ENCODE data around the gene RNF14.

The RNF14 gene

GRCh38 chr5:141934099-141934844 lies 34.6 kb upstream of the RNF14 start:
- H3K4me3 ChIP-seq (ENCODE audit: low read depth, low read length, poor library complexity, severe bottlenecking): no peak overlapping the region
- no peaks in the 10 kb centered on the region for H3K9me2 ChIP-seq (ENCODE audit: low read depth, low read length)
- no peaks in the 10 kb centered on the region for H3K79me2 ChIP-seq (ENCODE audit: insufficient read depth, low read length)
- H3F3A ChIP-seq (ENCODE audit: insufficient read depth, low read length): no peaks in the 10 kb centered on the region
- no peaks in the 10 kb centered on the region for H3K9me3 ChIP-seq (ENCODE audit: low read length)
- H3K4me2 ChIP-seq (ENCODE audit: low read length): no peak overlapping the region
- H3K27me3 ChIP-seq (ENCODE audit: insufficient read depth, low read length): no peaks in the 10 kb centered on the region
- TF ChIP-seq CTCF (IDR thresholded peaks at IDR 0.05; ENCODE audit: low read length): no peak
- TF ChIP-seq EZH2 (IDR thresholded peaks at IDR 0.05; ENCODE audit: borderline replicate concordance, low read length): no peak
- peaks cover 72% of the 10 kb centered on the region for H3K36me3 ChIP-seq (ENCODE audit: insufficient read depth, low read length)
- no peaks in the 10 kb centered on the region for H4K20me1 ChIP-seq (ENCODE audit: insufficient read depth, low read length)
- no peak overlapping the region for H3K27ac ChIP-seq (ENCODE audit: low read depth, low read length, poor library complexity, severe bottlenecking)
- H3K4me1 ChIP-seq (ENCODE audit: insufficient read depth, low read length, severe bottlenecking): no peaks in the 10 kb centered on the region
- H3K9ac ChIP-seq (ENCODE audit: low read length): no peak overlapping the region
- H2AFZ ChIP-seq (ENCODE audit: low read length): no peak overlapping the region

GRCh38 chr5:141935538-141935937 lies 33.4 kb upstream of the RNF14 start:
- Histone ChIP-seq H3K4me2 (ENCODE audit: low read length) (no peak overlapping the region), H3K36me3 (ENCODE audit: insufficient read depth, low read length) (peaks cover 67% of the 10 kb centered on the region), H3K79me2 (ENCODE audit: insufficient read depth, low read length) (no peaks in the 10 kb centered on the region), H3K9me2 (ENCODE audit: low read depth, low read length) (no peaks in the 10 kb centered on the region), H3K9ac (ENCODE audit: low read length) (no peak overlapping the region), H3K4me3 (ENCODE audit: low read depth, low read length, poor library complexity, severe bottlenecking) (no peak overlapping the region), H4K20me1 (ENCODE audit: insufficient read depth, low read length) (no peaks in the 10 kb centered on the region), H3K9me3 (ENCODE audit: low read length) (no peaks in the 10 kb centered on the region), H3K4me1 (ENCODE audit: insufficient read depth, low read length, severe bottlenecking) (no peaks in the 10 kb centered on the region), H2AFZ (ENCODE audit: low read length) (no peak overlapping the region), H3K27ac (ENCODE audit: low read depth, low read length, poor library complexity, severe bottlenecking) (no peak overlapping the region), H3F3A (ENCODE audit: insufficient read depth, low read length) (no peaks in the 10 kb centered on the region), H3K27me3 (ENCODE audit: insufficient read depth, low read length) (no peaks in the 10 kb centered on the region)
- no peak for TF ChIP-seq CTCF (IDR thresholded peaks at IDR 0.05; ENCODE audit: low read length)
- no peak for TF ChIP-seq EZH2 (IDR thresholded peaks at IDR 0.05; ENCODE audit: borderline replicate concordance, low read length)

- TF ChIP-seq EZH2 (IDR thresholded peaks at IDR 0.05; ENCODE audit: borderline replicate concordance, low read length): no peak
- TF ChIP-seq CTCF (IDR thresholded peaks at IDR 0.05; ENCODE audit: low read length): no peak
- no peak overlapping the region for H3K27ac ChIP-seq (ENCODE audit: low read depth, low read length, poor library complexity, severe bottlenecking)
- no peak overlapping the region for H3K4me2 ChIP-seq (ENCODE audit: low read length)
- no peak overlapping the region for H3K9ac ChIP-seq (ENCODE audit: low read length)
- no peaks in the 10 kb centered on the region for H3K9me3 ChIP-seq (ENCODE audit: low read length)
- no peaks in the 10 kb centered on the region for H3K9me2 ChIP-seq (ENCODE audit: low read depth, low read length)
- no peaks in the 10 kb centered on the region for H3F3A ChIP-seq (ENCODE audit: insufficient read depth, low read length)
- no peaks in the 10 kb centered on the region for H4K20me1 ChIP-seq (ENCODE audit: insufficient read depth, low read length)
- peaks cover 30% of the 10 kb centered on the region for H3K36me3 ChIP-seq (ENCODE audit: insufficient read depth, low read length)
- H3K27me3 ChIP-seq (ENCODE audit: insufficient read depth, low read length): no peaks in the 10 kb centered on the region
- no peaks in the 10 kb centered on the region for H3K79me2 ChIP-seq (ENCODE audit: insufficient read depth, low read length)
- no peak overlapping the region for H3K4me3 ChIP-seq (ENCODE audit: low read depth, low read length, poor library complexity, severe bottlenecking)
- no peaks in the 10 kb centered on the region for H3K4me1 ChIP-seq (ENCODE audit: insufficient read depth, low read length, severe bottlenecking)
- no peak overlapping the region for H2AFZ ChIP-seq (ENCODE audit: low read length)
These were observed 28.1 kb upstream of the RNF14 start for GRCh38 chr5:141940695-141941271.

All from OCI-LY1 (cell line).